Measurements from ENCODE around the gene BTAF1.
A peak's percentile ranks its signal among the peaks of the same experiment; 100 is the strongest.

DNA sequence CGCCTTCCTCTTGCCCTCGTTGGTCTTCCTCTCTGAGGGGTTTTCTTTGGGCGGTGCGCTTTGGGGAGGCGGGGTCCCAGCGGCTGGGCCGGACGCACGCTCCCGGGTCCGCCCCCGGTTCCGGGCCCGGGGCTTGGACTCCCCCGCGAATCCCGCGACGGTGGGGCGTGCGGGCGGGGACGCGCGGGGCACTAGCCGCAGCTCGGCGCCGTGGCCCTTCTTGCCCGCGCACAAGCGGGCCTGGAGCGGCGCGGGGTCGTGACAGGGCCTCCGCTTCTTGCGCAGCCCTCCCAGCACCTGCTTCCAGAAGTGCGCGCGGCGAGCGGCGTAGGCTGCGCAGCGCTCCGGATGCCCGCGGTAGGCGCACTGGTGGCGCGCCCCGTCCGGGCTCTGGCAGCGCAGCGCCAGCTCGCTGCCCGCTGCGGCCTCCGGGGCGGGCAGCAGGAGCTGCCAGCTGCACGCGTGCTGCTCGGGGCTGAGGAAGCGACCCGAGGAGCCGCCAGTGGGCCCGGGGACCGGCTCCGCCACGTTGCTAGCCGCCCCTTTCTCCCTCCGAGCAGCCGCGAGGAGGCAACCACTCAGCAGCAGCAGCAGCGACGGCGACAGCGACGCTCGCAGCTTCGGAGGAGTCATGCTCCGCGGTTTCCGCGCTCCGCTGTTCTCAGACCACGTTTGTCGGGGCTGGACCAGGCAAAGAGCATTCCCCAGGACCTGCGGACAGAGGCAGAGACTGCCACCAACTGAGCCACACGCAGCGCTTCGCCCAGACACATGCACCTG lies 15.0 kb upstream of the BTAF1 start:
- TF ChIP-seq TEAD4 (CRISPR knock-in tag; IDR thresholded peaks at IDR 0.05) (peak; percentile 33; the same call in 1 of the 2 replicates), USF1 (CRISPR knock-in tag; IDR thresholded peaks at IDR 0.05) (peak; percentile 29; the same call in 1 of the 2 replicates), ZNF232 (CRISPR knock-in tag; IDR thresholded peaks at IDR 0.05) (peak; percentile 74; the same call in 1 of the 2 replicates), E2F1 (CRISPR knock-in tag; IDR thresholded peaks at IDR 0.05) (peak; percentile 62; the same call in 1 of the 2 replicates), TP53 (CRISPR knock-in tag; IDR thresholded peaks at IDR 0.05) (peak; percentile 90), ZNF121 (CRISPR knock-in tag; IDR thresholded peaks at IDR 0.05) (0 out of 2 replicates have a peak, but pooled peaks have one; percentile 15), ZNF396 (CRISPR knock-in tag; IDR thresholded peaks at IDR 0.05; ENCODE audit: borderline replicate concordance) (no peak)
- TF ChIP-seq, protein P1, sequence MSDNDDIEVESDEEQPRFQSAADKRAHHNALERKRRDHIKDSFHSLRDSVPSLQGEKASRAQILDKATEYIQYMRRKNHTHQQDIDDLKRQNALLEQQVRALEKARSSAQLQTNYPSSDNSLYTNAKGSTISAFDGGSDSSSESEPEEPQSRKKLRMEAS (CRISPR knock-in tag; IDR thresholded peaks at IDR 0.05): peak; percentile 85
- TF ChIP-seq, protein P2, sequence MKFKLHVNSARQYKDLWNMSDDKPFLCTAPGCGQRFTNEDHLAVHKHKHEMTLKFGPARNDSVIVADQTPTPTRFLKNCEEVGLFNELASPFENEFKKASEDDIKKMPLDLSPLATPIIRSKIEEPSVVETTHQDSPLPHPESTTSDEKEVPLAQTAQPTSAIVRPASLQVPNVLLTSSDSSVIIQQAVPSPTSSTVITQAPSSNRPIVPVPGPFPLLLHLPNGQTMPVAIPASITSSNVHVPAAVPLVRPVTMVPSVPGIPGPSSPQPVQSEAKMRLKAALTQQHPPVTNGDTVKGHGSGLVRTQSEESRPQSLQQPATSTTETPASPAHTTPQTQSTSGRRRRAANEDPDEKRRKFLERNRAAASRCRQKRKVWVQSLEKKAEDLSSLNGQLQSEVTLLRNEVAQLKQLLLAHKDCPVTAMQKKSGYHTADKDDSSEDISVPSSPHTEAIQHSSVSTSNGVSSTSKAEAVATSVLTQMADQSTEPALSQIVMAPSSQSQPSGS (CRISPR knock-in tag; IDR thresholded peaks at IDR 0.05; ENCODE audit: borderline replicate concordance, low read depth): no peak; the same call in 1 of the 2 replicates
- TF ChIP-seq, protein P3, sequence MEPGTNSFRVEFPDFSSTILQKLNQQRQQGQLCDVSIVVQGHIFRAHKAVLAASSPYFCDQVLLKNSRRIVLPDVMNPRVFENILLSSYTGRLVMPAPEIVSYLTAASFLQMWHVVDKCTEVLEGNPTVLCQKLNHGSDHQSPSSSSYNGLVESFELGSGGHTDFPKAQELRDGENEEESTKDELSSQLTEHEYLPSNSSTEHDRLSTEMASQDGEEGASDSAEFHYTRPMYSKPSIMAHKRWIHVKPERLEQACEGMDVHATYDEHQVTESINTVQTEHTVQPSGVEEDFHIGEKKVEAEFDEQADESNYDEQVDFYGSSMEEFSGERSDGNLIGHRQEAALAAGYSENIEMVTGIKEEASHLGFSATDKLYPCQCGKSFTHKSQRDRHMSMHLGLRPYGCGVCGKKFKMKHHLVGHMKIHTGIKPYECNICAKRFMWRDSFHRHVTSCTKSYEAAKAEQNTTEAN (CRISPR knock-in tag; IDR thresholded peaks at IDR 0.05): no peak
- TF ChIP-seq, protein P4, sequence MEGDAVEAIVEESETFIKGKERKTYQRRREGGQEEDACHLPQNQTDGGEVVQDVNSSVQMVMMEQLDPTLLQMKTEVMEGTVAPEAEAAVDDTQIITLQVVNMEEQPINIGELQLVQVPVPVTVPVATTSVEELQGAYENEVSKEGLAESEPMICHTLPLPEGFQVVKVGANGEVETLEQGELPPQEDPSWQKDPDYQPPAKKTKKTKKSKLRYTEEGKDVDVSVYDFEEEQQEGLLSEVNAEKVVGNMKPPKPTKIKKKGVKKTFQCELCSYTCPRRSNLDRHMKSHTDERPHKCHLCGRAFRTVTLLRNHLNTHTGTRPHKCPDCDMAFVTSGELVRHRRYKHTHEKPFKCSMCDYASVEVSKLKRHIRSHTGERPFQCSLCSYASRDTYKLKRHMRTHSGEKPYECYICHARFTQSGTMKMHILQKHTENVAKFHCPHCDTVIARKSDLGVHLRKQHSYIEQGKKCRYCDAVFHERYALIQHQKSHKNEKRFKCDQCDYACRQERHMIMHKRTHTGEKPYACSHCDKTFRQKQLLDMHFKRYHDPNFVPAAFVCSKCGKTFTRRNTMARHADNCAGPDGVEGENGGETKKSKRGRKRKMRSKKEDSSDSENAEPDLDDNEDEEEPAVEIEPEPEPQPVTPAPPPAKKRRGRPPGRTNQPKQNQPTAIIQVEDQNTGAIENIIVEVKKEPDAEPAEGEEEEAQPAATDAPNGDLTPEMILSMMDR (IDR thresholded peaks at IDR 0.05): no peak
